GM18861 (cell line): ENCODE results near the gene ALDH3A1.

Experiments used
- ATAC-seq: cut with Tn5 transposase; IDR thresholded peaks from one replicate; pipeline ENCODE4 v1.9.1; 2021; ENCODE audit not compliant: unreplicated experiment

ALDH3A1 gene

GRCh38 chr17:19720631-19721426 lies 27.3 kb downstream of the ALDH3A1 start:
- ATAC-seq: no peak

- ATAC-seq: no peak
Observed at GRCh38 chr17:19720210-19720475, 28.0 kb downstream of the ALDH3A1 start.

- ATAC-seq: no peak
Observed at GRCh38 chr17:19719355-19720209, 28.5 kb downstream of the ALDH3A1 start.

GRCh38 chr17:19718613-19719354 lies 29.3 kb downstream of the ALDH3A1 start:
- no peak for ATAC-seq

DNA sequence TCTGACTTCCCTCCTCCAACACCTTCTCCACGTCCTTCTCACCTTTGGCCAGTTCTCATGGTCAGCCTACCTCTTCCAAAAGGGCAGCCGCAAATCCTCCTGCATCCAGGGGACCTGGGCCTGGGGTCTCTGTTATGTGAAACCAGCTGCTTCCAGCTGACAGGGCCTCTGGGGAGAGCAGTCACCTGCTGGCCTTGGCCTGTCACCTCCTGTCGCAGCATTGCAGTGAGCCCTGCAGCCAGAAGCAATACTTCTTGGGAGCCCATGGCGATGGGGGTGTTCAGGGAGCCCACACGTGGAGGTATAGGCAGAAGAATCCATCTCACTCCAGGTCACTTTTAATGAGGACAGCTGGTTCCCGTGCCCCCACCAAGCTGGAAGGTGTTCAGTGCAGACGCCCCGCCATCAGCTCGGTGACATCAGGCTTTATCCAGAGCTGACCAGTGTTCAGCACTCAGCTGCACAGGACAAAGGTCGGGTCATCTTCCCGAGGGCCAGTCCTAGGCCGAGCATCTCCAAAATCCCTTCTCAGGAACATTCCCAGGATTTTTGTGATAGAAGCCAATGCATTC lies 30.0 kb downstream of the ALDH3A1 start:
- ATAC-seq: no peak

DNA sequence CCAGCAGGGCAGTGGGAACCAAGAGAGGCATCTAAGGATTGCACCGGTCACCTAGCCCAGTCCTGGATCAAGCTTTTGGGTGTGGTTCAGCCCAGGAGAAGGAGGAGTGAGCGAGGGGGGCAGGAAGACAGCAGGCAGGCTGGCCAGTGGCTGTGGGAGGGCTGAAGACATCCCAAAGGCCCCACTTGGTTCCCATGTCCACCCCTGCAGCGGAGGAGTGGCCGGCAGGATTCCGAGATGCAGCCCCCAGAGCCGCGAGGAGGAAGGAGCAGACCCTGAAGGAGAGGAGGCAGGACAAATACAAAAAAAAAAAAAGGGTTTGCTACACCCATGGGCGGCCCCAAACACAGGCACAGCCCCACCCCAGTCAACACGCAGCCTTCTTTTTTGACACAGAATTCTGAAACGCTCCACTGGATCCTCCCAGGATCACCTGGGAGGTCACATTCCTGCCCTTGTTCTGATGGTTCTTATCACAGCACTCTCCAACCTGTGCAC lies 30.6 kb downstream of the ALDH3A1 start:
- ATAC-seq: no peak

GRCh38 chr17:19717031-19717360 lies 31.1 kb downstream of the ALDH3A1 start:
- ATAC-seq: no peak

- no peak for ATAC-seq
Observed at GRCh38 chr17:19716108-19717030, 31.7 kb downstream of the ALDH3A1 start, which contains the start of gene SLC47A2. Gene SLC47A2 (minus strand): TSS chr17:19716584. CDS start chr17:19716555, 29 bp downstream.

DNA sequence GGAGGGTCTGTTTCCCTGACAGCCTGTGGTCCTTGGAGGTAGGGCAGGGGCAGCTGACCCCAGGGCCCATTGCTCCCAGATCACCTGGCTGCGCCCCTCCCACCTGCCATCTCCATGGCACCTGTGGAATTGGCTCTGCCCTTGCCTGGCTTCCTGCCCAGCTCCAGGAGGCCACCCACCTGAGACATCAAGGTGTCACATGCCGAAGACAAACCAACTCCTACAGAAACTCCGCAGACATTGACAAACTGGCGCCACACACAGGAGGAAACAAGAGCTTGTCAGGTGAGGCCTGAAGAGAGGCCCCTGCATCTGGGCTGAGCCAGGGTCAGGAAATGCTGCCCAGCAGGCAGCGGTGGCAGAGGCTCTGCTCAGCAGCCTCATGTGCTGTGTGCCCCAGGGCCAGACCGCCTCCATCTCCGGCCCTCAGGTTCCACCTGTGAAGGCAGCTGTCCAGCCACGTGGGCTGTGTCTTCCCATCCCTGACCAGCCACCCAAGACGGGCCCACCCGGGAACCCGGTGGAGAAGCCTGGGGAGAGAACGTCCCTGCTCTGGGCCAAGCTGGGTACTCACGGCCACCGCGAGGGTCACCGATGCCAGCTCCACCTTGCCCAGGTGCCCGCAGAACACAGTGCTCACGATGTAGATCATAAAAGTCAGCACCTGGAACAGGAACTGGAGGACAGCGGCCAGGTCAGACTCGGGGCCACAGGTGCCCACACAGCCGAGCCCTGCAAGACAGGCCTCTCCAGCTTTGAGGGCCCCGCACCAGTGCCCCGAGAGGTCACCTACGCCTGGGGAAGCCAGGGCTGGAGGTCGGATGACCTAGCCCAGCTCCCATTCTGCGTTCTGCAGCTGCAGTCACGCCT lies 33.3 kb downstream of the ALDH3A1 start:
- no peak for ATAC-seq

- no peak for ATAC-seq
Observed at GRCh38 chr17:19713901-19714361, 34.2 kb downstream of the ALDH3A1 start.

- ATAC-seq: no peak
Observed at GRCh38 chr17:19713462-19713861, 34.6 kb downstream of the ALDH3A1 start.

- no peak for ATAC-seq
Observed at GRCh38 chr17:19712436-19713004, 35.6 kb downstream of the ALDH3A1 start.

DNA sequence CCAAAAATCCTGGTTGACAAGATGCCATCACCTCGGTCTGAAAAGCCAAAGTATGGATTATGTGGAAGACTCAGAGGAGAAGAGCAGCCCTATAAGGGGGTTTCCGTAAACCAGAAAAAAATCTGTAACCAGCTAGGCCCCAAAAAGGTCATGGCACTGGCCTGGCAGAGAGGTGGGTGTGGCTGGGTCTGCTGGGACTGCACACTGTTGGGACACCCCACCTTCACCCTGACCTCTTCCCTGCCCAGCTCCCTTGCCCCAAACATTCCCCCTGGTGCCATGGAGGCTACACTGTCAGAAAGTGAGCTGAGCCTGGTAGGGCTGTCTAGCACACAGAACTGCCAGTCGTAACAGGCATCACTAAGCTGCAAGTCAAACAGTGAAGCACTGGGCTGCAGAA lies 38.3 kb downstream of the ALDH3A1 start:
- no peak for ATAC-seq

DNA sequence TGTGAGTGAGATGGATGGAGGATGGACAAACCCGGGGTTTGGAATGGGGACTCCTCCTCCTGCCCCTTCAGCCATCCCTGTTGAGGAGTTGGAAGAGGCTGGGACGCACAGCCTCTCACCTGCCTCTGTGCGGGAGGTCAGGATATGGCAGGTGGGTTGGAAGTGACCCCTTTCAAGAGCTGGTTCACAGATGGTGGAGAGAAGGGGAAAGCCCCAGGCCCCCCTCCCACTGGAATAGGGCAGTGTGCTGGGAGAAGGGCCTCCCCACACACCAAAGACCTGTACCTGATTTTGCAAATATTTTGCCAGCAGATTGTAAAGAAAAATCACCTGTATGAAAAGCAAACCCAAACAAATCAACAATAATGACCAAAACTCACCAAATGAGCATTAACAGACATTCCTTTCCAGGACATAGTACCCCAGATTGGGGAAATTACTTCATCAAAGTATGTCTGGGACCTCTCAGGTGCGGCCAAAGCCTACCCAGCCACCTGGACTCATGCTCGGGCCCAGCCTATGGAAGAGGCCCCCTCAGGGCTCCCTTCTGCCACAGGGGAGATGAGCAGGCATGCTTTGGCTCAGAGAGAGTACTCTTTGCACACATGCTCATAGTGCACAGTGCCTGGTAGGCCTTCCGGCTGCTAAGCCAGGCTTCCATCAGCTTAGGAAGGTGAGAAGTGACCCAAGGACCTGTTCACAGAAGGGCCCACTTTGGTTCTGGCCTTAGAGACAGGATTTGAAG lies 39.5 kb downstream of the ALDH3A1 start:
- ATAC-seq: no peak

- no peak for ATAC-seq
Observed at GRCh38 chr17:19707728-19708221, 40.3 kb downstream of the ALDH3A1 start.

- ATAC-seq: no peak
Observed at GRCh38 chr17:19706791-19707727, 41.0 kb downstream of the ALDH3A1 start.
